H1 (cell line): ENCODE data around the gene ERLEC1. TPM values are rescaled to one million over a fixed set of nuclear protein-coding genes. Genes with fewer than 3 reads are reported as not detected.

ENCODE experiments used
- CTCF ChIA-PET: fragments of 300-600 bp; sonication (Branson Sonifier 250); formaldehyde crosslinking; loops from one replicate; lab custom pipeline; 2021; ENCODE audit not compliant: partially characterized antibody; lab: Charles Lee
- POLR2A ChIA-PET: fragments of 300-600 bp; sonication (Branson Sonifier 250); formaldehyde crosslinking; loops from one replicate; lab custom pipeline; 2021; ENCODE audit warnings: inconsistent platforms; ENCODE audit not compliant: partially characterized antibody; lab: Charles Lee
- DNase-seq, 2 experiments: peaks; one replicate each; pipeline versions ENCODE4 v3.0.0 to v3.0.0-alpha.2; 2010 to 2022; ENCODE audit warnings: low spot score in 2 of 2, low read depth in 1 of 2, mixed read lengths in 1 of 2
- FAIRE-seq: peaks from 2 replicates; lab custom pipeline; 2011; peaks lifted over from hg19 to GRCh38; lab: Jason Lieb, UNC
- H2AFZ ChIP-seq: 2 replicates; pipeline ENCODE4 v1.8.1; 2012; ENCODE audit warnings: low read length, inconsistent platforms
- H2AK5ac ChIP-seq: 2 replicates; pipeline ENCODE4 v1.6.1; 2013; ENCODE audit warnings: low read depth, low read length
- H2BK120ac ChIP-seq: replicated peaks from 2 replicates; pipeline ENCODE3; 2013; ENCODE audit warnings: low read depth, low read length, inconsistent platforms
- H2BK12ac ChIP-seq: 2 replicates; pipeline ENCODE4 v1.6.1; 2013; ENCODE audit warnings: low read depth, low read length
- H2BK15ac ChIP-seq: 2 replicates; pipeline ENCODE4 v1.6.1; 2013; ENCODE audit warnings: low read length
- H2BK20ac ChIP-seq: 2 replicates; pipeline ENCODE4 v1.6.1; 2013; ENCODE audit warnings: low read length
- H2BK5ac ChIP-seq: 2 replicates; pipeline ENCODE4 v1.6.1; 2013; ENCODE audit warnings: low read depth, low read length
- H3K14ac ChIP-seq: 2 replicates; pipeline ENCODE4 v1.6.1; 2013; ENCODE audit warnings: inconsistent platforms; ENCODE audit not compliant: insufficient read length
- H3K18ac ChIP-seq: 2 replicates; pipeline ENCODE4 v1.6.1; 2013; ENCODE audit warnings: low read length; ENCODE audit errors: extremely low read depth
- H3K23ac ChIP-seq: 2 replicates; pipeline ENCODE4 v1.6.1; 2013; ENCODE audit warnings: inconsistent platforms; ENCODE audit not compliant: insufficient read length
- H3K23me2 ChIP-seq: 2 replicates; pipeline ENCODE4 v1.6.1; 2013; ENCODE audit warnings: low read depth, low read length
- H3K27ac ChIP-seq: 2 replicates; pipeline ENCODE4 v1.6.1; 2011; ENCODE audit warnings: low read depth, low read length, inconsistent platforms
- H3K27me3 ChIP-seq, 4 experiments: replicated peaks in 1 of 4; 1 replicate in 1 of 4; 2 replicates in 3 of 4; pipeline versions ENCODE4 v1.6.1 to v1.8.1; 2011 to 2013; ENCODE audit warnings: low read length in 3 of 4, mild to moderate bottlenecking in 3 of 4, inconsistent platforms in 2 of 4, mixed read lengths in 2 of 4, moderate library complexity in 1 of 4; ENCODE audit not compliant: control insufficient read depth in 3 of 4, insufficient read depth in 3 of 4; ENCODE audit errors: extremely low read depth in 1 of 4
- H3K36me3 ChIP-seq, 4 experiments: 2 replicates each; pipeline versions ENCODE4 v1.6.1 to v1.8.1; 2011 to 2013; ENCODE audit warnings: mild to moderate bottlenecking in 4 of 4, low read length in 3 of 4, moderate library complexity in 2 of 4, control low read depth in 1 of 4, inconsistent platforms in 1 of 4; ENCODE audit not compliant: insufficient read depth in 4 of 4, control insufficient read depth in 2 of 4
- H3K4ac ChIP-seq: replicated peaks from 2 replicates; pipeline ENCODE3; 2013; ENCODE audit warnings: low read length, low read depth, mixed read lengths, inconsistent platforms; ENCODE audit not compliant: insufficient read length
- H3K4me1 ChIP-seq, 4 experiments: replicated peaks in 1 of 4; 1 replicate in 1 of 4; 2 replicates in 3 of 4; pipeline versions ENCODE4 v1.6.1 to v1.8.1; 2011 to 2013; ENCODE audit warnings: low read length in 3 of 4, inconsistent platforms in 2 of 4, mixed read lengths in 1 of 4; ENCODE audit not compliant: insufficient read depth in 4 of 4, control insufficient read depth in 3 of 4
- H3K4me2 ChIP-seq, 2 experiments: 2 replicates each; pipeline versions ENCODE4 v1.6.1 to v1.8.1; 2011 to 2013; ENCODE audit warnings: low read depth in 2 of 2, low read length in 2 of 2, control low read depth in 1 of 2, inconsistent platforms in 1 of 2, mild to moderate bottlenecking in 1 of 2; ENCODE audit not compliant: insufficient read depth in 1 of 2
- H3K4me3 ChIP-seq, 4 experiments: fragments of 200-600, 300-600 bp in 1 of 4; sonication (generic), shearing (Covaris generic), sonication (Bioruptor Twin) in 1 of 4; 2 replicates each; pipeline versions ENCODE4 v1.5.1 to v1.8.1; 2011 to 2016; ENCODE audit warnings: low read length in 4 of 4, low read depth in 3 of 4, control low read depth in 2 of 4, inconsistent platforms in 2 of 4, mild to moderate bottlenecking in 2 of 4, mixed read lengths in 1 of 4, moderate library complexity in 1 of 4; ENCODE audit not compliant: insufficient read depth in 2 of 4; ENCODE audit errors: extremely low read depth in 1 of 4
- H3K56ac ChIP-seq: replicated peaks from 2 replicates; pipeline ENCODE3; 2013; ENCODE audit warnings: low read depth, mild to moderate bottlenecking, mixed read lengths, low read length, inconsistent platforms; ENCODE audit not compliant: insufficient read length
- H3K79me1 ChIP-seq: 2 replicates; pipeline ENCODE4 v1.6.1; 2013; ENCODE audit warnings: low read depth, low read length, control low read depth
- H3K79me2 ChIP-seq, 2 experiments: 2 replicates each; pipeline versions ENCODE4 v1.6.1 to v1.8.1; 2012 to 2013; ENCODE audit warnings: low read length in 2 of 2, mild to moderate bottlenecking in 2 of 2, inconsistent platforms in 1 of 2; ENCODE audit not compliant: insufficient read depth in 2 of 2, control insufficient read depth in 1 of 2
- H3K9ac ChIP-seq, 4 experiments: replicated peaks in 1 of 4; 1 replicate in 1 of 4; 2 replicates in 3 of 4; pipeline versions ENCODE4 v1.6.1 to v1.8.1; 2011 to 2013; ENCODE audit warnings: low read depth in 3 of 4, low read length in 3 of 4, control low read depth in 2 of 4, mild to moderate bottlenecking in 2 of 4, moderate library complexity in 2 of 4, inconsistent platforms in 1 of 4; ENCODE audit errors: extremely low read depth in 1 of 4
- H3K9me3 ChIP-seq, 2 experiments: 2 replicates each; pipeline versions ENCODE4 v1.6.1 to v1.8.1; 2012 to 2013; ENCODE audit warnings: mild to moderate bottlenecking in 2 of 2, moderate library complexity in 2 of 2, control low read depth in 1 of 2, inconsistent platforms in 1 of 2, low read depth in 1 of 2, low read length in 1 of 2, mixed read lengths in 1 of 2; ENCODE audit not compliant: insufficient read depth in 2 of 2
- H4K20me1 ChIP-seq, 2 experiments: replicated peaks in 1 of 2; 2 replicates each; pipeline versions ENCODE3 to v1.8.1; 2011 to 2013; ENCODE audit warnings: inconsistent platforms in 2 of 2, low read length in 2 of 2, mild to moderate bottlenecking in 1 of 2; ENCODE audit not compliant: insufficient read depth in 2 of 2, control insufficient read depth in 1 of 2
- H4K5ac ChIP-seq: 2 replicates; pipeline ENCODE4 v1.6.1; 2013; ENCODE audit warnings: low read length, low read depth, mixed read lengths, inconsistent platforms; ENCODE audit not compliant: insufficient read length
- H4K8ac ChIP-seq: 2 replicates; pipeline ENCODE4 v1.8.0; 2013; ENCODE audit warnings: mild to moderate bottlenecking, moderate library complexity, low read length, inconsistent platforms; ENCODE audit not compliant: insufficient read depth; ENCODE audit errors: extremely low read depth
- H4K91ac ChIP-seq: replicated peaks from 2 replicates; pipeline ENCODE3; 2013; ENCODE audit warnings: low read length, mixed read lengths, inconsistent platforms; ENCODE audit not compliant: insufficient read length
- ASH2L ChIP-seq: fragments of 200-600, 300-600 bp; sonication (generic); IDR thresholded peaks from one replicate; pipeline ENCODE4 v1.7.1; 2017; ENCODE audit warnings: low read length
- ATF2 ChIP-seq: IDR thresholded peaks from 2 replicates; pipeline ENCODE4 v1.6.1; 2012; ENCODE audit warnings: low read length, inconsistent platforms
- BACH1 ChIP-seq: IDR thresholded peaks from 2 replicates; pipeline ENCODE4 v1.6.1; 2012; ENCODE audit warnings: low read length, improper control_type of control experiment
- BRCA1 ChIP-seq: IDR thresholded peaks from 2 replicates; pipeline ENCODE4 v1.6.1; 2012; ENCODE audit warnings: low read depth, low read length, improper control_type of control experiment
- FOSL1 ChIP-seq: IDR thresholded peaks from 2 replicates; pipeline ENCODE4 v1.6.1; 2011; ENCODE audit warnings: mild to moderate bottlenecking, low read depth, low read length, moderate library complexity; ENCODE audit not compliant: insufficient read depth
- KDM4A ChIP-seq: IDR thresholded peaks from one replicate; pipeline ENCODE4 v1.7.1; 2012; ENCODE audit warnings: low read depth, mild to moderate bottlenecking, moderate library complexity, low read length, inconsistent platforms; ENCODE audit not compliant: severe bottlenecking
- MAX ChIP-seq: IDR thresholded peaks from 2 replicates; pipeline ENCODE4 v1.6.1; 2012; ENCODE audit warnings: inconsistent platforms
- RFX5 ChIP-seq: IDR thresholded peaks from 2 replicates; pipeline ENCODE4 v1.6.1; 2011; ENCODE audit warnings: low read depth, low read length, improper control_type of control experiment, borderline replicate concordance
- SAP30 ChIP-seq: fragments of 300-600 bp; sonication (generic); IDR thresholded peaks from 2 replicates; pipeline ENCODE4 v1.7.1; 2012; ENCODE audit warnings: low read length, moderate library complexity, mild to moderate bottlenecking, inconsistent platforms; ENCODE audit not compliant: insufficient read depth, insufficient replicate concordance
- SIN3A ChIP-seq, 2 experiments: IDR thresholded peaks in 1 of 2; conservative IDR thresholded peaks in 1 of 2; 2 replicates each; pipeline ENCODE4 v1.6.1; 2011 to 2012; ENCODE audit warnings: low read length in 2 of 2, improper control_type of control experiment in 1 of 2, low read depth in 1 of 2, mild to moderate bottlenecking in 1 of 2
- SP4 ChIP-seq: IDR thresholded peaks from 2 replicates; pipeline ENCODE4 v1.6.1; 2012; ENCODE audit warnings: low read length, inconsistent platforms
- WGBS, 2 experiments: shearing (Covaris generic) in 1 of 2; methylation state at CpG; one replicate each; pipeline versions ENCODE4 v1.1.6 to v1.1.7; 2013 to 2015; ENCODE audit warnings: low lambda C conversion rate in 2 of 2, mixed read lengths in 2 of 2, inconsistent platforms in 1 of 2, low coverage in 1 of 2, missing lambda C conversion rate in 1 of 2; ENCODE audit not compliant: insufficient replicate concordance in 2 of 2, insufficient coverage in 1 of 2, insufficient read length in 1 of 2; ENCODE audit errors: extremely low coverage in 1 of 2, missing lambda C conversion rate in 1 of 2; 5-methylcytosine and 5-hydroxymethylcytosine counted together
- polyA plus RNA-seq, 7 experiments: library from polyadenylated mRNA; depleted of rRNA in 3 of 7; stranded (reverse) in 5 of 7; unstranded in 2 of 7; fragments of >200 nt in 5 of 7; fragments of 200-250 nt in 2 of 7; gene quantifications; 1 replicate in 5 of 7; 2 replicates in 1 of 7; 4 replicates in 1 of 7; pipeline versions ENCODE4 v1.2.1 to v1.2.3, GENCODE V29; 2011 to 2013; ENCODE audit warnings: missing spikeins in 2 of 7, mixed read lengths in 2 of 7
- total RNA-seq: library from RNA; stranded (reverse); fragmentation: NEBNext Ultra II Directional; extraction: Animal tissue kit (Norgen Biotek cat#: 25700); gene quantifications from 2 replicates; pipeline ENCODE4 v1.2.1, GENCODE V29; 2021

ERLEC1 gene
- total and polyA plus RNA-seq, 2 of the 8 experiments (the other 6 are each of a cell fraction or from before 2014, with no cell fraction given) = 12.9 to 26.7 TPM

GRCh38 chr2:53750041-53750768, 36.6 kb upstream of the ERLEC1 start:
- Histone ChIP-seq H3K23me2 (no peaks in the 10 kb centered on the region), H3K18ac (no peak overlapping the region), H3K4me1 (no peaks in the 10 kb centered on the region), H3K14ac (no peak overlapping the region), H3K27me3 (no peaks in the 10 kb centered on the region), H3K9ac (no peak overlapping the region), H3K56ac (no peak overlapping the region), H2BK5ac (no peak overlapping the region), H3K4me2 (no peak overlapping the region), H2AFZ (no peak overlapping the region), H2BK20ac (no peak overlapping the region), H4K91ac (no peak overlapping the region), H3K27ac (no peak overlapping the region), H3K4me3 (no peak overlapping the region), H3K9me3 (no peaks in the 10 kb centered on the region), H4K8ac (no peak overlapping the region), H3K79me2 (no peaks in the 10 kb centered on the region), H3K4ac (no peak overlapping the region), H3K79me1 (no peaks in the 10 kb centered on the region), H4K5ac (no peak overlapping the region), H2BK120ac (no peak overlapping the region), H4K20me1 (no peaks in the 10 kb centered on the region), H2BK15ac (no peak overlapping the region), H3K36me3 (peaks cover 0 to 3% (median 2%) of the 10 kb centered on the region in 4 experiments; a peak in 2 of 8 replicates), H3K23ac (no peak overlapping the region), H2BK12ac (no peak overlapping the region), H2AK5ac (no peak overlapping the region)
- FAIRE-seq (no peak), DNase-seq (no peak)
- CTCF ChIA-PET = no interaction called here
- 93% methylated on average over 4 of the region's 4 CpGs; no CpG with 5 or more reads in 1 of the 2 experiments for WGBS, 2 experiments
- POLR2A ChIA-PET = interaction anchor here (0.8 kb wide), 1 partner anchor 70 kb away, joined by 3 read pairs; no protein-coding TSS in a partner anchor
- TF ChIP-seq ASH2L = no peak
- no peak for TF ChIP-seq MAX
- no peak for TF ChIP-seq BACH1
- TF ChIP-seq SAP30 = no peak
- TF ChIP-seq SIN3A (conservative IDR thresholded peaks at IDR 0.05 in 1 of 2, IDR thresholded peaks at IDR 0.05 in 1 of 2; ENCODE audit: low read depth in 1 of 2, low read length in 2 of 2) = no peak
- TF ChIP-seq BRCA1 = no peak
- no peak for TF ChIP-seq RFX5
- TF ChIP-seq FOSL1 = no peak
- no peak for TF ChIP-seq KDM4A
- no peak for TF ChIP-seq ATF2
- no peak for TF ChIP-seq SP4
